ENCODE measurements around the gene HOXA10. TPM values are rescaled to one million over a fixed set of nuclear protein-coding genes. Genes with fewer than 3 reads are reported as not detected.

HOXA10 gene
- polyA plus RNA-seq, 1 donor: 23.8 TPM

Other genes starting within 250 kb of the HOXA10 start
- gene HOXA1, start 78.3 kb downstream of the HOXA10 start, polyA plus RNA-seq (ENCODE audit: insufficient read length): 0.77 TPM
- 3.1 TPM for gene HOXA2, start 71.6 kb downstream of the HOXA10 start, polyA plus RNA-seq (ENCODE audit: insufficient read length)
- 26.4 TPM for gene HOXA4, start 43.6 kb downstream of the HOXA10 start, polyA plus RNA-seq (ENCODE audit: insufficient read length)
- gene HOXA5, start 30.6 kb downstream of the HOXA10 start, polyA plus RNA-seq (ENCODE audit: insufficient read length): 19.1 TPM
- gene HOXA6, start 26.5 kb downstream of the HOXA10 start, polyA plus RNA-seq (ENCODE audit: insufficient read length): 8.7 TPM
- gene HOXA3, start 21.7 kb downstream of the HOXA10 start, polyA plus RNA-seq (ENCODE audit: insufficient read length): 14.3 TPM
- gene HOXA7, start 17.6 kb downstream of the HOXA10 start, polyA plus RNA-seq (ENCODE audit: insufficient read length): 19.1 TPM
- gene HOXA9, start 8.8 kb downstream of the HOXA10 start, polyA plus RNA-seq (ENCODE audit: insufficient read length): 25.7 TPM
- gene HOXA11, start 10.9 kb upstream of the HOXA10 start, polyA plus RNA-seq (ENCODE audit: insufficient read length): 1.2 TPM
- gene HOXA13, start 25.8 kb upstream of the HOXA10 start, polyA plus RNA-seq (ENCODE audit: insufficient read length): 0.03 TPM
- gene EVX1, start 68.5 kb upstream of the HOXA10 start, polyA plus RNA-seq (ENCODE audit: insufficient read length): not detected

Data from forelimb muscle (tissue), 1 donor.